Measurements from ENCODE around the gene MAPK9.

- TF ChIP-seq POLR2A (IDR thresholded peaks at IDR 0.05) (no peak), CTCF (IDR thresholded peaks at IDR 0.05) (no peak)
Measured at GRCh38 chr5:180289966-180290365, 1.9 kb downstream of the MAPK9 start.

Measured in transverse colon (tissue), 3 donors.